Stimulated activated memory B cell treated with anti-CD40 and anti-IgM and Interleukin-4, amounts not matched to agents 10 μg/mL and 1 μg/mL and 100 μg/mL, for 72 hours (primary cell): ENCODE measurements around the gene AGT.

Experiments used
- ATAC-seq: fragments of 150-1000 bp; cut with Tn5 transposase; 2 replicates; pipeline ENCODE4 v1.10.0; 2021
- H3K27ac Mint-ChIP-seq: one replicate; pipeline ENCODE4 v1.8.0; 2022; ENCODE audit warnings: mild to moderate bottlenecking, mixed read lengths
- H3K27me3 Mint-ChIP-seq: one replicate; pipeline ENCODE4 v1.8.0; 2022; ENCODE audit warnings: mixed read lengths
- H3K36me3 Mint-ChIP-seq: one replicate; pipeline ENCODE4 v1.8.0; 2022; ENCODE audit warnings: mixed read lengths
- H3K4me1 Mint-ChIP-seq: one replicate; pipeline ENCODE4 v1.8.0; 2022; ENCODE audit warnings: mixed read lengths
- H3K4me3 Mint-ChIP-seq: one replicate; pipeline ENCODE4 v1.8.0; 2022; ENCODE audit warnings: mild to moderate bottlenecking, moderate library complexity, mixed read lengths
- H3K9me3 Mint-ChIP-seq: one replicate; pipeline ENCODE4 v1.8.0; 2022; ENCODE audit warnings: mixed read lengths

Gene AGT

DNA sequence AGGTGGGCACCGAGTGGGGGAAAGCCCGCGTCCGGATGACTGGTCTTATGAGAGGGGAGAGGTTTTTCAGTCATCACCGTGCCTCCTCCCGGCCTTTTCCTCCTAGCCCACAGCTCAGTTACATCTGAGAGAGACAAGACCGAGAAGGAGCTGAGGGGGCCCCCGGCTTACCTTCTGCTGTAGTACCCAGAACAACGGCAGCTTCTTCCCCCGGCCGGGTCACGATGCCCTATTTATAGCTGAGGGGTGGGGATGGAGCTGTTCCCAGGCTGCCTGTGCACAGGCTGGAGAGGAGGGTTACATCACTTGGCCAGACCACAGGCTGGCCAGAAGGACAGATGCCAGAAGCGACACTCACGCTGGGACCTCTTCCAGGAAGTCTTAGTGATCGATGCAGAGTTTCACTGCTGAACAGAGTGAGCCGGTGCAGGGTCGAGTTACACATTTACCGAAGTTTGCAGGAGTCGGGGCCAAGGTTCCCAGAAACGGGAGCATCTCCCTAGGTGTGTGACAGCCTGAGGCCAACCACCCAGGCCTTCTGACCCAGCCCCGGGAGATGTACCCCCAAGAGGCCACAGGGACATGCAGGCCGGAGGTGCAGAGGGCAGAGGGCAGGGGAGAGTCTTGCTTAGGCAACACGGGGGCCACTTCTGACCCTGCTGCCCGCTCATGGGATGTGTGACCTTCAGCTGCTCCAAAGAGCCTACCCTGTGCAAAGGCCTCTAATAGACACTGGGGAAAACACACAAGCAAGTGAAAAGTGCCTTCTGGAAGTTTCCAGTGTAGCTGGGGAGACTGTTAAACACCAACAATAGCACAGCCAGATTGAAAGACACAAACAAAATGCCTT, at the start of gene AGT:
Gene AGT (minus strand): TSS at position 208 of the 850 bp plus-strand sequence. CDS start 3,299 bp downstream, outside the sequence.
- H3K9me3 Mint-ChIP-seq = peaks cover 5% of the 10 kb centered on the region
- no peak within 1 kb of the TSS for H3K4me3 Mint-ChIP-seq

DNA sequence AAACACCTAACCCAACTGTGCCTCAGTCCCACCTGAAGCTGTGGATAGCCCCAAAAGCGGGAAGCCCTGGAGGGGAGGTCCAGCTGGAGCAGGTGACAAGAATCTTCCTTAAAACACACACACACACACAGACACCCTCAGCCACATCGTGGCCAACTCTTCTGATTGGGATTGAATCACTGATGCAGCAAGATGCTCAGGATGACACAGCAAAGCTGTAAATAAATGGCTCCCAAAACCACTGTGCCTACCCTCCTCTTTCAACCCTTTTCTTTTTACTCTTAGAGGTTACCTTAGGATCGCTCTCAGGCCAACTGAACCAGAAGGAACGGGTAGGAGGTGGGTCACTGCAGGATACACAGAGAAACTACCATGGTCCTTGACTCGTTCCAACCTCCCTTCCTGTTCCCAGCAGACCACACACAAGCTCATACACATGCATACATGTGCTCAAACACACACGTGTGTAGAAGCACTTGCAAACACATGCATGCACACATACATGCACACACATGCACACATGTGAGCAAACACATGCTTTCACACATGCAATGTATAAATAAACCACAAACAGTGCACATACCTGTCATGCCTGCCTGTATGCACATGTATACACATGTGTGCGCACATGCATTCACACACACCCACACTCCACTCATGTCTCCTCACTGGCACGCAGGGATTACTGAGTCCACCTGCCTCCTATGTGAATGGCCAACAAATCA, 47.7 kb upstream of the AGT start:
- no peak overlapping the region for H3K4me3 Mint-ChIP-seq
- ATAC-seq = no peak
- peaks cover 21% of the 10 kb centered on the region for H3K27me3 Mint-ChIP-seq
- H3K4me1 Mint-ChIP-seq = no peaks in the 10 kb centered on the region
- peaks cover 1% of the 10 kb centered on the region for H3K9me3 Mint-ChIP-seq
- no peaks in the 10 kb centered on the region for H3K36me3 Mint-ChIP-seq
- no peak overlapping the region for H3K27ac Mint-ChIP-seq

More for the DNA sequence above, at the start of gene AGT:
- Mint-ChIP-seq H3K4me1 (no peaks in the 10 kb centered on the region), H3K27me3 (peaks cover 25% of the 10 kb centered on the region), H3K27ac (no peak within 1 kb of the TSS), H3K36me3 (no peaks in the 10 kb centered on the region)
- no peak for ATAC-seq

DNA sequence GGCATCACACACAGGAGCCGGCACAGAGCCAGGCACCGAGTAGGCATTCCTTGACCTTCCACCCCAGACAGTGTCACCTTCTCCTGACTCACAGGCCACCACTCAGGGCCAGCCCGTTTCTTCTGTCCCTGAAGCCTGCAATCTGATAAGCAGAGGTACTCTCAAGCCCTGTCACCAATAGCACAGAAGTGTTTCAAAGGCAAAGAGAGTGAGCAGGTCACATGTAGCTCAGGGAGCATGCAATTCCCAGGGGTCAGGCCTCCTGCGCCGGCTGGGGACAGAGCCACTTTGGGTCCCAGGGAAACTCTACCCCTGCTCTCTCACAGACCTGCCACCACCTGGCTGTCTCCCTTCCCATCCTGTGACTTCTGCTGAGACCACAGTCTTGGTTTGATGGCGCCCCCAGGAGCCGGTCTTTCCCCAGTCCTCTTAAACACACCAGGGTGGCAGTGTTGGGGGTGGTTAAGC, 46.5 kb upstream of the AGT start:
- no peak for ATAC-seq
- Mint-ChIP-seq H3K27ac (no peak overlapping the region), H3K9me3 (no peaks in the 10 kb centered on the region), H3K4me3 (no peak overlapping the region), H3K27me3 (peaks cover 32% of the 10 kb centered on the region), H3K36me3 (no peaks in the 10 kb centered on the region), H3K4me1 (no peaks in the 10 kb centered on the region)

GRCh38 chr1:230759369-230760065, 45.6 kb upstream of the AGT start:
- no peak overlapping the region for H3K4me3 Mint-ChIP-seq
- H3K27me3 Mint-ChIP-seq = peaks cover 35% of the 10 kb centered on the region
- H3K9me3 Mint-ChIP-seq = no peaks in the 10 kb centered on the region
- H3K4me1 Mint-ChIP-seq = no peaks in the 10 kb centered on the region
- no peak overlapping the region for H3K27ac Mint-ChIP-seq
- H3K36me3 Mint-ChIP-seq = no peaks in the 10 kb centered on the region
- no peak for ATAC-seq

- Mint-ChIP-seq H3K4me1 (peaks cover 3% of the 10 kb centered on the region), H3K36me3 (no peaks in the 10 kb centered on the region), H3K4me3 (no peak overlapping the region), H3K9me3 (no peaks in the 10 kb centered on the region), H3K27ac (no peak overlapping the region), H3K27me3 (peaks cover 35% of the 10 kb centered on the region)
- ATAC-seq = no peak
Observed at GRCh38 chr1:230758709-230759368, 44.9 kb upstream of the AGT start.

- Mint-ChIP-seq H3K4me3 (no peak overlapping the region), H3K9me3 (no peaks in the 10 kb centered on the region), H3K4me1 (peaks cover 7% of the 10 kb centered on the region), H3K36me3 (no peaks in the 10 kb centered on the region), H3K27ac (no peak overlapping the region), H3K27me3 (peaks cover 35% of the 10 kb centered on the region)
- ATAC-seq = no peak
Observed at GRCh38 chr1:230757856-230758708, 44.2 kb upstream of the AGT start.

DNA sequence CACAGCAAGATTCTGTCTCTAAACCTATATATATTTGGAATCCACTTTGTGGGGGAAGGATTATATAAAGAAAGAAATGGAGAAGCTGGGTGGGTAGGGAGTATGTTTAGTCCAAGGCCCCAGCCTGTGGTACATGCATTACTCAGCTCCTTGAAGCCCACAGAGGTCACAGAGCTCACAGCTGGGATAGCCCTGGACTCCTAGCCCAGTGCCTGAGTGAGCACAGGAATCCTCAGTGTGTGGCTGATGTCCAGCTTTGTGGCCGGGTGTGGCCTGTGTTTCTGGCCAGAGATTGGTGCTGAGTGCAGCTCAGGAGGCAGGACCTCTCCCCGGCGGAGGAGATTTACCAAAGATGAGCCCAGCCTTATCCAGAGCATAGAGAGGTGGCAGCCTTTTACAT, 40.9 kb upstream of the AGT start:
- H3K4me1 Mint-ChIP-seq = peaks cover 13% of the 10 kb centered on the region
- no peak for ATAC-seq

GRCh38 chr1:230753586-230754251, 39.8 kb upstream of the AGT start:
- Mint-ChIP-seq H3K36me3 (no peaks in the 10 kb centered on the region), H3K4me3 (peak overlapping the region; percentile 72), H3K9me3 (no peaks in the 10 kb centered on the region), H3K4me1 (peaks cover 24% of the 10 kb centered on the region), H3K27me3 (peaks cover 20% of the 10 kb centered on the region), H3K27ac (no peak overlapping the region)
- ATAC-seq = peak; percentile 52

More for the DNA sequence above, 40.9 kb upstream of the AGT start:
- H3K27ac Mint-ChIP-seq = no peak overlapping the region
- no peak overlapping the region for H3K4me3 Mint-ChIP-seq
- H3K36me3 Mint-ChIP-seq = no peaks in the 10 kb centered on the region
- no peaks in the 10 kb centered on the region for H3K9me3 Mint-ChIP-seq
- H3K27me3 Mint-ChIP-seq = peaks cover 20% of the 10 kb centered on the region

DNA sequence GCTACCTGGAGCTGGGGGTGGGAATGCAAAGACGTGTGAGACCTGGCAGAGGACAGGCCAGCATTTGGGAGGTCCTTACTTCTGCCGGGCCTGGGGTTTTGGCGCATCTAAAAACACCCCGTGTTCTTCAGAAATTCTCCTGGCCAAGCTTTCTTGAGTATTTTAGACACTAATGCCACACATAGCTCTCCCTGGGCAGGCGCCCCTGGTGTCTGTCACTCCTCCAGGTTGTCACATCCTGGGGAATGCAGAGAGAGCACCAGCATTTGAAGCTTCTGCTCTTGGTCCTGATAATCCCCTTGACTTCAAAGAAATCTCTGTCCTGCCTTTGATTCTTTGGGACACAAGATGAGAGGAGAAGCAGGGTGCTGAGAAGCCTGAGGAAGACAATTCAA, 39.3 kb upstream of the AGT start:
- no peak overlapping the region for H3K4me3 Mint-ChIP-seq
- no peaks in the 10 kb centered on the region for H3K36me3 Mint-ChIP-seq
- peaks cover 27% of the 10 kb centered on the region for H3K4me1 Mint-ChIP-seq
- peaks cover 20% of the 10 kb centered on the region for H3K27me3 Mint-ChIP-seq
- ATAC-seq = no peak
- H3K9me3 Mint-ChIP-seq = no peaks in the 10 kb centered on the region
- H3K27ac Mint-ChIP-seq = no peak overlapping the region

DNA sequence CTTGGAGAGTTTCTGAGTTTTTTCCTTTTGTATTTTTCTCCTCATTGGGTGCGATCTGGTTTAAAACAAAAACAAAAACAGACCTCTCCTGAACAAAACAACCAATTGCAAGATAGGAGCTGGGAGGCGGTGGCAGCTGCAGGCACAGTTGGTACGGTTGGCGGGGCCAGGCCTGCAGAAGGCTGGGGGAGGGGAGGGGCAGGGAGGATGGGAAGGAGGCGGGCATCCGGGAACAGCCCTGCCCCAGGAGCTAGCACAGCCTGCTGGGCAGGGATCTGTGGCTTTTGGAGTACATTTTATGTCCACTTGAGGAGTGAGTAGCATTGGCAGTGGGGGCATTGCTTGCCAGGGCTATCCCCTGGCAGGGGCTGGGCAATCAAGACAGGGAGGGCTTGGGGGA, 38.5 kb upstream of the AGT start:
- Mint-ChIP-seq H3K4me3 (no peak overlapping the region), H3K27me3 (peaks cover 20% of the 10 kb centered on the region), H3K9me3 (no peaks in the 10 kb centered on the region), H3K27ac (no peak overlapping the region), H3K36me3 (no peaks in the 10 kb centered on the region), H3K4me1 (peaks cover 27% of the 10 kb centered on the region)
- no peak for ATAC-seq

DNA sequence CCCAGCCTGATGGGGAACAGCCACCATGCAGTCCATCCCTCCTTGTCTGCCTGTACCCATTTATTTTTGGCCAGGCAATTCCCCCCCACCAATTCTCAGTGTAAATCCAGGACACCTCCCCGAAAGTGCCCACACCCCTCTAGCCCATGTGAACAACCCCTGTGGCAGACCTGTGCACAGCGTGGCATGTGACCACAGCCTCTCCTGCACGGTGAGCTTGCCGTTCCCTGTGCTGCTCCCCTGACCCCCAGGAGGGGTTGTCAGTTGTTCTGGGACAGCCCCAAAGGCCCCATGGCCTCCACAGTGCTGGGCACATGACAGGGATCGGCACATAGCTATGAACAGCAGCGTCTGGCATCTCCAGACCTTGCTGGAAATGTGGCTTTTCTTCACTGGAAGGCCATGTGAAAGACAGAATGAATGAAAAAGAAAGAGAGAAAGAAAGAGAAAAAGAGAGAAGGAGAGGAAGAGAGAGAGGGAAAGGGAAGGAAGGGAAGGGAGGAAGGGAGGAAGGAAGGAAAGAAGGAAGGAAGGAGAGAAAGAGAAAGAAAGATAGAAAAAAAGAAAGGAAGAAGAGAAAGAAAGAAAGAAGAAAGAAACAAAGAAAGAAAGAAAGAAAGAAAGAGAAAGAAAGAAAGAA, 37.2 kb upstream of the AGT start:
- Mint-ChIP-seq H3K27me3 (peaks cover 10% of the 10 kb centered on the region), H3K4me3 (no peak overlapping the region), H3K27ac (no peak overlapping the region), H3K9me3 (no peaks in the 10 kb centered on the region), H3K4me1 (peaks cover 27% of the 10 kb centered on the region), H3K36me3 (no peaks in the 10 kb centered on the region)
- no peak for ATAC-seq

DNA sequence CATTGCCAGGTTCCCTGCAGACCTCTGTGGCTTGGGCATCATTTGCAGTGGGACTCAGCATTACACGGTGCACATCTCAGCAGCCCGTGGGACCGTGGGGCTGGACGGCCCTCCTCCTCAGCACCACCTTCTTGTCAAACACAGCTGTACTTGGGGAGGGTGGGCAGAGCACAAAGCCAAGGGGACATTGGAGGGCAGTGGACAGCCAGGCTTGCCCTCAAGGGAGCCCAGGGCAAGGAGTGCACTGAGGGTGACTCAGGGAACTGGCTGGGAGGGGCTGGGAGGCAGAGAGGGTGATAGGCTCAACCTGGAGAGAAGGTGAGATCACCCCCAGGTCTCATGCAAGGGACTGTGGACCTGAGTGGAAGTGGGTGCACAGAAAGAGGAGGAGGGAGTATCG, 36.7 kb upstream of the AGT start:
- no peak for ATAC-seq

DNA sequence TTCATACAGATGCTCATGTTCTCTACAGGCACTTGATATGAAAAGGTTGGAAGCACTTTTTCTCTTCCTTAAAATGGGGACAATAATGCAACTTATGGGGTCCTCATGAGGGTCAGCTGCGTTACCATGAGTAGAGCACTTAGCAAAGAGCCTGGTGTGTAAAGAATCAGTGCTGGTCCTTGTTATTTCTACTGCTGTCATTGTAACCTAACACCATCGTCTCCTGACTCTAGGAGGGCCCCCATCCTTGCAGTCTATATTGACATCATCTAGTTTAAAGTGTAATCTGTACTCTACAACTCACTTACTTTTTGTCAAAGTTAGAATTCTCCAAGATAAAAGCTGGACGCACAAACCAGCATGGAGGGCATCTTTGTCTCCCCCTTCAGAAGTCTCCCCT, 35.7 kb upstream of the AGT start:
- Mint-ChIP-seq H3K36me3 (no peaks in the 10 kb centered on the region), H3K9me3 (no peaks in the 10 kb centered on the region), H3K4me3 (no peak overlapping the region), H3K27me3 (no peaks in the 10 kb centered on the region), H3K27ac (peak overlapping the region; percentile 10), H3K4me1 (peaks cover 27% of the 10 kb centered on the region)
- no peak for ATAC-seq

More for the DNA sequence above, 36.7 kb upstream of the AGT start:
- peak overlapping the region; percentile 10 for H3K27ac Mint-ChIP-seq
- no peaks in the 10 kb centered on the region for H3K9me3 Mint-ChIP-seq
- peaks cover 4% of the 10 kb centered on the region for H3K27me3 Mint-ChIP-seq
- no peak overlapping the region for H3K4me3 Mint-ChIP-seq
- peaks cover 27% of the 10 kb centered on the region for H3K4me1 Mint-ChIP-seq
- no peaks in the 10 kb centered on the region for H3K36me3 Mint-ChIP-seq
